ENCODE measurements around the gene SIRPB2.

DNA sequence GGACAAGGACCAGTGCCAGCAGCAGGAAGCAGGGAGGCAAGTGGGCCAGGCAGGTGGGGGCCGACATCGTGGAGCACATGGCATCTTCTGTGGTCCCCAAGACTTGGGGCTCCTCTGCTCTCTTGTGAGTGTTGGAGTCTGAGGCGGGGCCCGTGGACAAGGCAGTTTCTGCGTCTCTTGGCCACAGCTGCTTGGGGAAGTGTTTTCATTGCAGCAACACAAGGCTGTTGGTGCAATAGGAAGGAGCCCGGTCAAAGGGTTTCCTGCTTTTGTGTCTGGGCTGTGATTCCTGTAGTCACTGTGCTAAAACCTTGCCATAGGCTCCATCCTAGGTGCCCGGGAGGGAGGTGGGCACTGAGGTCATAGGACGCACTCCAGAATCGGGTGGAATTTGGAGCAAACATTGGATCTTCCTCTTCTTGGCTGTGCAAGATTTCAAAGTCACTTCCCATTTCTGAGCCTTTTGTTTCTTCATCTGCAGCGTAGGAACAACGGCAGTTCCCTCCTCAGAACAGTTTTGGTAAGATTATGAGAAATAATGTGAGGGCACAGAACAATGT, at the start of gene SIRPB2:
- TF ChIP-seq CTCF (conservative IDR thresholded peaks at IDR 0.05 in 1 of 2, IDR thresholded peaks at IDR 0.05 in 1 of 2; ENCODE audit: low read depth in 1 of 2, low read length in 2 of 2) = no peak
- TF ChIP-seq EZH2 (IDR thresholded peaks at IDR 0.05; ENCODE audit: low read length, missing control alignments) = no peak

All from fibroblast of lung (primary cell).